K562 (cell line): Measurements from ENCODE around the gene OSTF1. TPM values are rescaled to one million over a fixed set of nuclear protein-coding genes. Genes with fewer than 3 reads are reported as not detected.

Experiments used
- ATAC-seq: fragments of 200-7000 bp; cut with Tn5 transposase; 3 replicates; pipeline ENCODE4 v1.9.1; 2020; ENCODE audit warnings: moderate library complexity
- BruUV-seq: library from RNA; stranded (reverse); fragments of 400-500 nt; replicated peaks from 2 replicates; lab custom pipeline; 2021; lab: Mats Ljungman, UMichigan
- CTCF ChIA-PET: fragments of 300-600 bp; formaldehyde crosslinking; extraction: SDS; loops from one replicate; lab custom pipeline; 2021; ENCODE audit warnings: low intra/inter-chr PET ratio; lab: Yijun Ruan, JAX
- POLR2A ChIA-PET: fragments of 300-600, 350-650 bp; sonication (Branson Sonifier 250); formaldehyde crosslinking; extraction: SDS; loops from one replicate; lab custom pipeline; 2021; ENCODE audit warnings: antibody characterized with exemption, inconsistent platforms; lab: Yijun Ruan, JAX
- DNase-seq, 4 experiments: peaks; one replicate each; pipeline versions ENCODE4 v3.0.0 to v3.0.0-alpha.2; 2011 to 2018; ENCODE audit warnings: low spot score in 3 of 4, mixed read lengths in 3 of 4; ENCODE audit errors: extremely low read depth in 1 of 4
- FAIRE-seq: peaks from 2 replicates; lab custom pipeline; 2011; peaks lifted over from hg19 to GRCh38; lab: Jason Lieb, UNC
- H2AFZ ChIP-seq: 2 replicates; pipeline ENCODE4 v1.6.0; 2011; ENCODE audit warnings: low read depth, low read length, control low read depth, inconsistent platforms
- H3K27ac ChIP-seq: fragments of 200-600 bp; 3 replicates; pipeline ENCODE4 v1.8.0; 2011; ENCODE audit warnings: low read depth, mild to moderate bottlenecking, control low read depth, inconsistent platforms, low read length, moderate library complexity, mixed read lengths; ENCODE audit errors: extremely low read depth
- H3K27me3 ChIP-seq, 2 experiments: fragments of 300-600 bp in 1 of 2; 2 replicates in 1 of 2; 3 replicates in 1 of 2; pipeline versions ENCODE4 v1.6.0 to v1.8.0; 2011; ENCODE audit warnings: inconsistent platforms in 2 of 2, low read length in 2 of 2, mild to moderate bottlenecking in 1 of 2, mixed read lengths in 1 of 2, moderate library complexity in 1 of 2; ENCODE audit not compliant: control insufficient read depth in 2 of 2, insufficient read depth in 2 of 2
- H3K36me3 ChIP-seq: fragments of 300-600 bp; 3 replicates; pipeline ENCODE4 v1.8.0; 2011; ENCODE audit warnings: mild to moderate bottlenecking, low read length, inconsistent platforms; ENCODE audit not compliant: control insufficient read depth, insufficient read depth
- H3K4me1 ChIP-seq, 2 experiments: fragments of 200-600 bp in 1 of 2; replicated peaks in 1 of 2; 2 replicates in 1 of 2; 3 replicates in 1 of 2; pipeline versions ENCODE4 v1.5.1 to v1.8.0; 2011; ENCODE audit warnings: inconsistent platforms in 2 of 2, low read length in 2 of 2, mild to moderate bottlenecking in 1 of 2, mixed read lengths in 1 of 2, moderate library complexity in 1 of 2; ENCODE audit not compliant: control insufficient read depth in 2 of 2, insufficient read depth in 2 of 2
- H3K4me2 ChIP-seq: 2 replicates; pipeline ENCODE4 v1.6.1; 2011; ENCODE audit warnings: low read length, control low read depth, inconsistent platforms, mixed read lengths; ENCODE audit not compliant: insufficient read depth
- H3K4me3 ChIP-seq: fragments of 200-600 bp; sonication (generic), shearing (Covaris generic); 2 replicates; pipeline ENCODE4 v1.5.1; 2016; ENCODE audit warnings: control low read depth, inconsistent platforms
- H3K79me2 ChIP-seq: fragments of 200-600 bp; 3 replicates; pipeline ENCODE4 v1.8.0; 2011; ENCODE audit warnings: low read length, inconsistent platforms; ENCODE audit not compliant: control insufficient read depth, insufficient read depth
- H3K9ac ChIP-seq, 2 experiments: 2 replicates each; pipeline versions ENCODE4 v1.6.0 to v1.6.1; 2011; ENCODE audit warnings: low read depth in 2 of 2, low read length in 2 of 2, control low read depth in 1 of 2, inconsistent platforms in 1 of 2, mild to moderate bottlenecking in 1 of 2, mixed read lengths in 1 of 2; ENCODE audit not compliant: insufficient read depth in 1 of 2
- H3K9me1 ChIP-seq: one replicate; pipeline ENCODE4 v1.6.0; 2011; ENCODE audit warnings: inconsistent platforms, mild to moderate bottlenecking, low read length, moderate library complexity; ENCODE audit not compliant: control insufficient read depth, insufficient read depth
- H3K9me3 ChIP-seq: replicated peaks from 2 replicates; pipeline ENCODE4 v1.5.1; 2011; ENCODE audit warnings: low read depth, low read length, inconsistent platforms; ENCODE audit not compliant: control insufficient read depth, insufficient read depth
- H4K20me1 ChIP-seq: replicated peaks from 2 replicates; pipeline ENCODE4 v1.6.1; 2011; ENCODE audit warnings: low read length, inconsistent platforms, mixed read lengths; ENCODE audit not compliant: control insufficient read depth, insufficient read depth
- ARNT ChIP-seq, 2 experiments: fragments of 450-650 bp; IDR thresholded peaks; 2 replicates each; pipeline ENCODE4 v1.6.1; 2016; ENCODE audit warnings: mild to moderate bottlenecking in 1 of 2
- BCL6 ChIP-seq: fragments of 250-450 bp; sonication (Bioruptor Pico); IDR thresholded peaks from 2 replicates; pipeline ENCODE4 v1.4.0; 2020
- C11orf30 ChIP-seq: fragments of 450-650 bp; IDR thresholded peaks from 2 replicates; pipeline ENCODE4 v1.6.1; 2016; ENCODE audit warnings: low read depth, mild to moderate bottlenecking
- HNRNPUL1 ChIP-seq: fragments of 200-400 bp; formaldehyde crosslinking; IDR thresholded peaks from 2 replicates; pipeline ENCODE4 v1.6.1; 2017; ENCODE audit warnings: low read length
- MAFG ChIP-seq: fragments of 450-650 bp; conservative IDR thresholded peaks from 2 replicates; pipeline ENCODE4 v1.6.1; 2016; ENCODE audit warnings: missing genetic modification characterization, missing compliant biosample characterization
- NCOA6 ChIP-seq: fragments of 450-650 bp; IDR thresholded peaks from 2 replicates; pipeline ENCODE4 v1.6.1; 2017; ENCODE audit warnings: mild to moderate bottlenecking
- NR2C2 ChIP-seq, 2 experiments: fragments of 200-800 bp in 1 of 2; sonication (Bioruptor generic) in 1 of 2; sonication (generic) in 1 of 2; formaldehyde crosslinking in 1 of 2; IDR thresholded peaks; 2 replicates each; pipeline versions ENCODE4 v1.6.1 to v1.8.0; 2016 to 2022; ENCODE audit warnings: mild to moderate bottlenecking in 1 of 2, missing compliant biosample characterization in 1 of 2, missing genetic modification characterization in 1 of 2, missing genetic modification reagents in 1 of 2
- SAFB2 ChIP-seq: fragments of 200-400 bp; formaldehyde crosslinking; IDR thresholded peaks from 2 replicates; pipeline ENCODE4 v1.6.1; 2018; ENCODE audit warnings: borderline replicate concordance, low read length, low read depth, moderate library complexity; ENCODE audit not compliant: severe bottlenecking
- SREBF1 ChIP-seq: fragments of 150-350 bp; IDR thresholded peaks from 2 replicates; pipeline ENCODE4 v1.6.1; 2014; ENCODE audit warnings: antibody characterized with exemption, low read depth, low read length, borderline replicate concordance
- TGIF2 ChIP-seq: sonication (generic); formaldehyde crosslinking; IDR thresholded peaks from 2 replicates; pipeline ENCODE4 v1.8.1; 2022; ENCODE audit warnings: mild to moderate bottlenecking, missing genetic modification reagents, moderate library complexity
- ZNF316 ChIP-seq: fragments of 450-650 bp; IDR thresholded peaks from 2 replicates; pipeline ENCODE4 v1.6.1; 2016
- ZNF551 ChIP-seq: fragments of 250-450 bp; sonication (Bioruptor Pico); IDR thresholded peaks from 2 replicates; pipeline ENCODE4 v1.5.0; 2021; ENCODE audit warnings: mild to moderate bottlenecking, moderate library complexity
- ZNF764 ChIP-seq: fragments of 250-450 bp; sonication (Bioruptor Pico); IDR thresholded peaks from 2 replicates; pipeline ENCODE4 v1.4.0; 2020; ENCODE audit warnings: low read depth, mild to moderate bottlenecking, moderate library complexity
- in situ Hi-C: fragments of 300-500 bp; cut with MboI; formaldehyde crosslinking; loops from 4 replicates; pipeline ENCODE4 v1.15.0; 2018; ENCODE audit warnings: inconsistent platforms, mixed read lengths
- intact Hi-C: fragments of 100-400 bp; cut with micrococcal nuclease; formaldehyde crosslinking; loops from 2 replicates; pipeline ENCODE4 v1.14.2; 2022
- polyA plus RNA-seq, 8 experiments: library from polyadenylated mRNA; depleted of rRNA in 4 of 8; stranded (reverse) in 5 of 8; unstranded in 3 of 8; fragments of >200 nt; fragmentation: Nextera tagmentation in 2 of 8; fragmentation: Illumina TruSeq in 1 of 8; extraction: Ambion mirVana in 2 of 8; extraction: Trizol in 1 of 8; gene quantifications; 2 replicates each; pipeline versions ENCODE4 v1.2.1 to v1.2.3, GENCODE V29; 2011 to 2014; ENCODE audit warnings: inconsistent platforms in 1 of 8, missing spikeins in 1 of 8
- total RNA-seq, 7 experiments: library from RNA; depleted of rRNA in 6 of 7; stranded (reverse); fragments of >200 nt in 6 of 7; fragmentation: Illumina TruSeq in 2 of 7; extraction: Trizol in 2 of 7; gene quantifications; 2 replicates each; pipeline versions ENCODE4 v1.2.1 to v1.2.3, GENCODE V29; 2011 to 2021; ENCODE audit warnings: low replicate concordance in 1 of 7

The OSTF1 gene
- total and polyA plus RNA-seq, 9 of the 15 experiments (the other 6 are each of a cell fraction or from before 2014, with no cell fraction given) = 15.0 to 37.3 (median 23.0) TPM

DNA sequence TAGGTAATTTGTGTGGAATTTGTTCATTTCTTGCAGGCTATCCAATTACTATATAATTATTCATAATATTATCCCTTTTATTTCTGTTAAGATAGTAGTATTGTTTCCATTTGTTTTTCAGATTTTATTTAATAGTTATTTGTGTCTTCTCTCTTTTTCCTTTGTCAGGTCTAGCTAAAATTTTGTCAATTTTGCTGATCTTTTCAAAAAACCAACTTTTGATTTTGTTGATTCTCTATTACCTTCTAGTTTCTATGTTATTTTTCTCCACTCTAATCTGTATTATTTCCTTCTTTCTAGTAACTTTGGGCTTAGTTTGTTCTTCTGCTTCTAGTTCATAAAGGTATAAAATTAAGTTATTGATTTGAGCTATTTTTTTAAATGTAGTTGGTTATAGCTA lies 76.3 kb downstream of the OSTF1 start:
- TF ChIP-seq NCOA6 (no peak), ARNT (IDR thresholded peaks at IDR 0.05) (no peak), ZNF316 (peak; percentile 88), HNRNPUL1 (no peak), ZNF551 (CRISPR knock-in tag) (no peak), SREBF1 (no peak), TGIF2 (CRISPR knock-in tag) (no peak), ZNF764 (CRISPR knock-in tag) (no peak), BCL6 (CRISPR knock-in tag) (no peak), MAFG (tag) (0 out of 2 replicates have a peak, but pooled peaks have one; percentile 13), NR2C2 (CRISPR knock-in tag; IDR thresholded peaks at IDR 0.05) (no peak), NR2C2 (tag; IDR thresholded peaks at IDR 0.05) (no peak), SAFB2 (no peak), C11orf30 (peak; percentile 67; the same call in 1 of the 2 replicates)
- POLR2A ChIA-PET = no interaction called here
- H3K9me3 ChIP-seq = no peaks in the 10 kb centered on the region
- CTCF ChIA-PET = no interaction called here
- no peak overlapping the region for H3K4me2 ChIP-seq
- no peak overlapping the region for H3K4me3 ChIP-seq
- in situ Hi-C loops = no loop called here
- intact Hi-C loops = no loop called here
- no peak overlapping the region for H3K9ac ChIP-seq
- DNase-seq (no peak), FAIRE-seq (no peak), ATAC-seq (no peak)
- H3K9me1 ChIP-seq = no peaks in the 10 kb centered on the region
- H3K27me3 ChIP-seq = no peaks in the 10 kb centered on the region
- H3K36me3 ChIP-seq = no peaks in the 10 kb centered on the region; the same call in 2 of the 3 replicates
- H3K4me1 ChIP-seq = no peaks in the 10 kb centered on the region; a peak in 2 of 5 replicates
- no peak overlapping the region for H3K27ac ChIP-seq
- H3K79me2 ChIP-seq = no peaks in the 10 kb centered on the region
- no TSS peak for BruUV-seq
- H2AFZ ChIP-seq = no peak overlapping the region
- H4K20me1 ChIP-seq = no peaks in the 10 kb centered on the region
